Neural cell (in vitro differentiated cells): ENCODE results near the gene FGB. TPM values are rescaled to one million over a fixed set of nuclear protein-coding genes. Genes with fewer than 3 reads are reported as not detected.

ENCODE experiments used
- H2AFZ ChIP-seq: fragments of 200-600, 300-800 bp; sonication (generic), shearing (Covaris generic); 2 replicates; pipeline ENCODE4 v1.6.0; 2014; ENCODE audit warnings: low read depth, mild to moderate bottlenecking, antibody characterized with exemption, low read length, moderate library complexity
- H3F3A ChIP-seq: fragments of 200-600 bp; shearing (Covaris generic); 2 replicates; pipeline ENCODE4 v1.6.1; 2016; ENCODE audit warnings: mild to moderate bottlenecking, moderate library complexity, mixed read lengths, antibody characterized with exemption, low read length; ENCODE audit not compliant: insufficient read depth, poor library complexity, severe bottlenecking
- H3K27ac ChIP-seq: fragments of 200-600, 300-800 bp; sonication (generic), shearing (Covaris generic); 2 replicates; pipeline ENCODE4 v1.5.1; 2014; ENCODE audit warnings: mild to moderate bottlenecking, low read length, moderate library complexity
- H3K27me3 ChIP-seq: fragments of 300-800, 200-600 bp; sonication (generic), shearing (Covaris generic); 2 replicates; pipeline ENCODE4 v1.6.0; 2014; ENCODE audit warnings: mild to moderate bottlenecking, low read depth, low read length, moderate library complexity; ENCODE audit not compliant: insufficient read depth
- H3K36me3 ChIP-seq: fragments of 300-800, 200-600 bp; sonication (generic), shearing (Covaris generic); 2 replicates; pipeline ENCODE4 v1.5.1; 2014; ENCODE audit warnings: mild to moderate bottlenecking, antibody characterized with exemption, low read length, moderate library complexity; ENCODE audit not compliant: insufficient read depth
- H3K4me2 ChIP-seq: fragments of 300-800, 200-600 bp; sonication (generic), shearing (Covaris generic); 2 replicates; pipeline ENCODE4 v1.6.0; 2014; ENCODE audit warnings: mild to moderate bottlenecking, low read length
- H3K4me3 ChIP-seq: fragments of 300-800, 200-600 bp; sonication (generic), shearing (Covaris generic); 2 replicates; pipeline ENCODE4 v1.5.1; 2014; ENCODE audit warnings: mild to moderate bottlenecking, low read length, moderate library complexity
- H3K79me2 ChIP-seq: fragments of 200-600 bp; shearing (Covaris generic); replicated peaks from 2 replicates; pipeline ENCODE4 v1.6.0; 2014; ENCODE audit warnings: mild to moderate bottlenecking, low read length, moderate library complexity; ENCODE audit not compliant: insufficient read depth
- H3K9ac ChIP-seq: fragments of 300-800, 200-600 bp; sonication (generic), shearing (Covaris generic); 2 replicates; pipeline ENCODE4 v1.6.1; 2016; ENCODE audit warnings: mild to moderate bottlenecking, low read length, mixed read lengths
- H3K9me2 ChIP-seq: fragments of 200-600 bp; shearing (Covaris generic); 2 replicates; pipeline ENCODE4 v1.6.1; 2016; ENCODE audit warnings: mild to moderate bottlenecking, low read length, mixed read lengths; ENCODE audit not compliant: insufficient read depth
- H3K9me3 ChIP-seq: fragments of 200-600, 300-800 bp; sonication (generic), shearing (Covaris generic); 2 replicates; pipeline ENCODE4 v1.6.1; 2016; ENCODE audit warnings: mild to moderate bottlenecking, mixed run types, low read length, moderate library complexity, mixed read lengths
- H4K20me1 ChIP-seq: fragments of 200-600 bp; shearing (Covaris generic); 2 replicates; pipeline ENCODE4 v1.6.1; 2016; ENCODE audit warnings: mild to moderate bottlenecking, mixed run types; ENCODE audit not compliant: insufficient read depth
- CTCF ChIP-seq: fragments of 450-650 bp; IDR thresholded peaks from 2 replicates; pipeline ENCODE4 v1.5.1; 2014; ENCODE audit warnings: antibody characterized with exemption, mild to moderate bottlenecking, moderate library complexity; ENCODE audit not compliant: poor library complexity, severe bottlenecking
- EP300 ChIP-seq: fragments of 450-650 bp; conservative IDR thresholded peaks from 2 replicates; pipeline ENCODE4 v1.6.1; 2014; ENCODE audit warnings: antibody characterized with exemption, mild to moderate bottlenecking, moderate library complexity; ENCODE audit not compliant: poor library complexity, severe bottlenecking
- EZH2 ChIP-seq: fragments of 200-600, 300-800 bp; shearing (Covaris generic), sonication (generic); IDR thresholded peaks from 2 replicates; pipeline ENCODE4 v1.6.1; 2014; ENCODE audit warnings: antibody characterized with exemption, low read length, borderline replicate concordance, mild to moderate bottlenecking; ENCODE audit not compliant: insufficient read depth, poor library complexity, severe bottlenecking
- MXI1 ChIP-seq: fragments of 450-650 bp; conservative IDR thresholded peaks from 2 replicates; pipeline ENCODE4 v1.6.1; 2014; ENCODE audit warnings: antibody characterized with exemption, mild to moderate bottlenecking; ENCODE audit not compliant: poor library complexity, severe bottlenecking
- POLR2AphosphoS5 ChIP-seq: IDR thresholded peaks from 2 replicates; pipeline ENCODE4 v1.6.1; 2012
- RAD21 ChIP-seq: fragments of 450-650 bp; conservative IDR thresholded peaks from 2 replicates; pipeline ENCODE4 v1.6.1; 2014; ENCODE audit warnings: antibody characterized with exemption, mild to moderate bottlenecking, moderate library complexity
- SMC3 ChIP-seq: fragments of 450-650 bp; conservative IDR thresholded peaks from 2 replicates; pipeline ENCODE4 v1.6.1; 2014; ENCODE audit warnings: antibody characterized with exemption, mild to moderate bottlenecking, moderate library complexity; ENCODE audit not compliant: poor library complexity
- TAF1 ChIP-seq: IDR thresholded peaks from 2 replicates; pipeline ENCODE4 v1.6.1; 2012; ENCODE audit warnings: low read depth
- polyA plus RNA-seq: library from polyadenylated mRNA; depleted of rRNA; stranded (reverse); fragments of >200 nt; gene quantifications from 2 replicates; pipeline ENCODE4 v1.2.3, GENCODE V29; 2014
- TF ChIP-seq, protein P1 (sequence below): IDR thresholded peaks from 2 replicates; pipeline ENCODE4 v1.6.1; 2012; ENCODE audit warnings: borderline replicate concordance

FGB gene
- polyA plus RNA-seq, 1 donor from 2014 or later: not detected

DNA sequence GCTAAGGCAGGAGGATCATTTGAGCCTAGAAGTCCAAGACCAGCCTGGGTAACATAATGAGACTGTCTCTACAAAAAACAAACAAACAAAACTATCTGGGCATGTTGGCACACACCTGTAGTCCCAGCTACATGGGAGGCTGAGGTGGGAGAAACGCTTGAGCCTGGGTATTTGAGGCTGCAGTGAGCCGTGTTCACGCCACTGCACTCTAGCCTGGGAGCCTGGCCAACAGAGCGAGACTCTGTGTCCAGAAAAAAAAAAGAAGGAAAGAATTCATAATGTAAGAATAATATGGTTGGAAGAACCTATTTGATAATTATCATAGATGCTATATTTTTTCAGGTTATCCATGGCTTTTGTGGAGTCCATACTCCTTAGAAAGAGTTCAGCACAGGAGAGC lies 45.2 kb upstream of the FGB start:
- Histone ChIP-seq H4K20me1 (no peaks in the 10 kb centered on the region), H3K79me2 (no peaks in the 10 kb centered on the region), H2AFZ (no peak overlapping the region), H3K9me2 (no peaks in the 10 kb centered on the region), H3K4me2 (no peak overlapping the region), H3K9ac (no peak overlapping the region), H3K36me3 (no peaks in the 10 kb centered on the region), H3K27me3 (no peaks in the 10 kb centered on the region), H3F3A (no peaks in the 10 kb centered on the region), H3K27ac (no peak overlapping the region), H3K9me3 (no peaks in the 10 kb centered on the region), H3K4me3 (no peak overlapping the region)
- TF ChIP-seq RAD21: no peak
- TF ChIP-seq EZH2: no peak
- no peak for TF ChIP-seq CTCF
- no peak for TF ChIP-seq MXI1
- TF ChIP-seq POLR2AphosphoS5: no peak
- TF ChIP-seq, protein P1, sequence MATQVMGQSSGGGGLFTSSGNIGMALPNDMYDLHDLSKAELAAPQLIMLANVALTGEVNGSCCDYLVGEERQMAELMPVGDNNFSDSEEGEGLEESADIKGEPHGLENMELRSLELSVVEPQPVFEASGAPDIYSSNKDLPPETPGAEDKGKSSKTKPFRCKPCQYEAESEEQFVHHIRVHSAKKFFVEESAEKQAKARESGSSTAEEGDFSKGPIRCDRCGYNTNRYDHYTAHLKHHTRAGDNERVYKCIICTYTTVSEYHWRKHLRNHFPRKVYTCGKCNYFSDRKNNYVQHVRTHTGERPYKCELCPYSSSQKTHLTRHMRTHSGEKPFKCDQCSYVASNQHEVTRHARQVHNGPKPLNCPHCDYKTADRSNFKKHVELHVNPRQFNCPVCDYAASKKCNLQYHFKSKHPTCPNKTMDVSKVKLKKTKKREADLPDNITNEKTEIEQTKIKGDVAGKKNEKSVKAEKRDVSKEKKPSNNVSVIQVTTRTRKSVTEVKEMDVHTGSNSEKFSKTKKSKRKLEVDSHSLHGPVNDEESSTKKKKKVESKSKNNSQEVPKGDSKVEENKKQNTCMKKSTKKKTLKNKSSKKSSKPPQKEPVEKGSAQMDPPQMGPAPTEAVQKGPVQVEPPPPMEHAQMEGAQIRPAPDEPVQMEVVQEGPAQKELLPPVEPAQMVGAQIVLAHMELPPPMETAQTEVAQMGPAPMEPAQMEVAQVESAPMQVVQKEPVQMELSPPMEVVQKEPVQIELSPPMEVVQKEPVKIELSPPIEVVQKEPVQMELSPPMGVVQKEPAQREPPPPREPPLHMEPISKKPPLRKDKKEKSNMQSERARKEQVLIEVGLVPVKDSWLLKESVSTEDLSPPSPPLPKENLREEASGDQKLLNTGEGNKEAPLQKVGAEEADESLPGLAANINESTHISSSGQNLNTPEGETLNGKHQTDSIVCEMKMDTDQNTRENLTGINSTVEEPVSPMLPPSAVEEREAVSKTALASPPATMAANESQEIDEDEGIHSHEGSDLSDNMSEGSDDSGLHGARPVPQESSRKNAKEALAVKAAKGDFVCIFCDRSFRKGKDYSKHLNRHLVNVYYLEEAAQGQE: no peak
- no peak for TF ChIP-seq TAF1
- no peak for TF ChIP-seq EP300
- no peak for TF ChIP-seq SMC3

DNA sequence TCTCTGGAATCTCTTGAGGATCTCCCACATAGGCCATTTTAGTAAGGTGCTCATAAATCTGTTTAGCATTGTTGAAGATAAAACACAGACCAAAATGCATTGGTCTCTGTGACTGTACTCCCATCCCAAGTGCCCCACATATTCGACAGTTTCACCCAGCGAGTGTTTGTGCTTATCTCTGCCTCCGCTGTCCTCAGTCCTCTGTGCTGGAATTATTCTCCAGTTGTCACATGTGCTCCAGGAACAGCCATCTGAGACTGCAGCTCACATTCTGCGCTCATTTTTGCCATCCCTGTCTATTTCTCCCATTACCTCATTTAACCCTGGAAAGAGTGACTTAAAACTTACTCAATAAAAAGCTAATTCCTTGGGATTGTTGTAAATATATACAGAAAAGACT lies 43.6 kb upstream of the FGB start:
- H4K20me1 ChIP-seq: no peaks in the 10 kb centered on the region
- no peaks in the 10 kb centered on the region for H3K36me3 ChIP-seq
- no peak overlapping the region for H3K9ac ChIP-seq
- no peaks in the 10 kb centered on the region for H3K79me2 ChIP-seq
- H3F3A ChIP-seq: no peaks in the 10 kb centered on the region
- TF ChIP-seq TAF1 (no peak), CTCF (no peak), MXI1 (no peak), EP300 (no peak), POLR2AphosphoS5 (no peak), RAD21 (no peak), SMC3 (no peak), EZH2 (no peak)
- TF ChIP-seq, protein P1: no peak
- H3K9me3 ChIP-seq: no peaks in the 10 kb centered on the region
- H3K9me2 ChIP-seq: no peaks in the 10 kb centered on the region
- no peak overlapping the region for H3K27ac ChIP-seq
- H3K4me2 ChIP-seq: no peak overlapping the region
- H2AFZ ChIP-seq: no peak overlapping the region
- no peaks in the 10 kb centered on the region for H3K27me3 ChIP-seq
- no peak overlapping the region for H3K4me3 ChIP-seq
